ENCODE measurements around the gene DDX52.
"Not testable (repeated sequence)": the region's sequence is repeated elsewhere in the genome, so short reads cannot be mapped to it uniquely, and the experiment has no call there.

The DDX52 gene

DNA sequence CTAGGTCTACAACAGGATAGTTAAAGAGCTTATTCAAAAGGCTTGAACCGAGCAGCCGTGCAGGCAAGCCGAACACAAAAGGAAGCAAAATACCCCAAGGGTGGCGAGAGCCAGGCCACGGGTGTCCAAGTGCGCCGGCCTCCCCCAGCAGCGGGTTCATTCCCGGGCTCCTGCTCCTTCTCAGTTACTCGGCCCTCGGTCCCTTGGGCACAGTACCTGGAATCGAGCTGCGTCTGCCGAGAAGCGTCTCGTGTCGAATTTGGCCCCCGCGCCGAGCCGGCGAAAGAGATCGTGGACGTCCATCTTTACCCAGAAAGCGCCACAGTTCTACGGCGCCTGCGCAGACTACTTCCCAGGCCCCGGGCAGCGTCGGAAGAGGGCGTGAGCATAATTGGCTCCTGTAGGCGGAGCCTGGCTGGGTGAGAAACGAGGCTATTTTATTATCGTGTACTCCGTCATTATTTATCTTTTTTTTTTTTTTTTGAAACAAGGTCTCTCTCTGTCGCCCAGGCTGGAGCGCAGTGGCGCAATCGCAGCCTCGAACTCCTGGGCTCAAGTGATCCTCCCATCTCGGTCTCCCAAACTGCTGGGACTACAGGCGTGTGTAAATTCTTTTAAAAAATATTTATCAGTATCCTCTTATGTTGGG is at the start of gene DDX52:
Gene DDX52, minus strand, starts transcription at position 329 of the 649 bp plus-strand sequence. Its CDS starts 26 bp downstream, at position 303.
- DNase-seq: peak; percentile 99

DNA sequence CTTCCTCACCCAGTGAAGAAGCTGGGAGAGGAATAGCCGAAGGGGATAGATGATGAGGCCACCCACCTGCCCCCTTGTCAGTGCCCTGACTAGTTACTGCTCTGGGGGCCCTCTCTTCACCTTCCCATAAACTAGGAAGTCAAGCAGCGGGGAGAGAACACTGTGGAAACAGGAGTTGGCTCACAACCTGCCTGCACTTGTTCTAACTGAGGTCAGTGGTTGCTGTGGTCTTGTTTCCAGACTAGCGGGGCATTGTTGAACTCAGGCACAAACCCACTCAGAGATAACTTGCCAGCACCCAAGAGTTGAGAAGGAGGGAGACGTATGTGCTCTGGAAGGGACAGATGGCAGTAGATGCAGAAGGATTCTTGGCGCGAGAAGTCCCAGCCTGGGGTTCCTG is 48.6 kb upstream of the DDX52 start:
- no peak for DNase-seq

DNA sequence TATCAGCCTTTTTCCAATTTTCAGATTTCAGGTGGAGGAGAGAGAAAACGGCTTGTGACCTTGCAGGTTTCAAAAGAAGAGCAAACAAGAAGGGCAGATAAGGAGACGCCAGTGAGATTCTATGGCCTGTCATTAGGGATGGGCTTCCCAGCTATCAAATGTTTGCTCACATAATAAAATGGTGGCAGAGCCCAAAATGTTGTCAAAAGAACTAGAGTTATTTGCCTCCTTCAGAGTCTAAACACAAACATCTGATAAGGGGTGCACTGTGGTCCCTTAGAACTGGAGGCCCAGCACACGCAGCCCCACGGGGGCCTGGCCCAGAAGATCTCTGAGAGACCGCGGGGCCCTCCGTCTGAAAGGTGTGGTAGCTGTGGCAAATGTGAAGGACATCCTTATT is 46.1 kb upstream of the DDX52 start:
- DNase-seq: no peak

DNA sequence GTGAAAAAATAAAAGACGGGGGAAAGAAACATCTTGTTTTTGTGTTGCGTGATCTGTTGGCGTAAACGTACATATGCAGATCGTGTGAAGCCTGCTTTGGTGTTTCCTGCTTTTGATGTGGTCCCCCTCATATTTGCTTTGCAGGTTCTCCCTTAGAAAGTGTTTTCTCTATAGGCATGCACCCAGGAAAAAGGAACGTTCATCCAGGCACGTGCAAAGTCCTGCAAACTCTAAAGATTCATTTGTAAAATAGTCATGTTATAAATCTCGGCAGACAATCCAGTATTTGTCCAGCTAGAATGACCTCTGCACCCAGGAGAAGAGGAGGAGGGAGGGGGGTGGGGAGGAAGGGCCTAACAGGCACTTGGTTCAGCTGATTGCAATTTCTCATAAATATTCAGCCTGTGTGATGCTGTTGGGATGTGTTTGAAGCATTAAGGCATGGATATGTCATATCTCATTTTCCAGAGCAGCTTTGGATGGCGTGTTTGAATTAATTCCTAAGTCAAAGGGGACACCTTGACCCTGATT is 40.3 kb upstream of the DDX52 start:
- DNase-seq: no peak

- DNase-seq: no peak
Observed at GRCh38 chr17:37682007-37682406, 38.8 kb upstream of the DDX52 start.

DNA sequence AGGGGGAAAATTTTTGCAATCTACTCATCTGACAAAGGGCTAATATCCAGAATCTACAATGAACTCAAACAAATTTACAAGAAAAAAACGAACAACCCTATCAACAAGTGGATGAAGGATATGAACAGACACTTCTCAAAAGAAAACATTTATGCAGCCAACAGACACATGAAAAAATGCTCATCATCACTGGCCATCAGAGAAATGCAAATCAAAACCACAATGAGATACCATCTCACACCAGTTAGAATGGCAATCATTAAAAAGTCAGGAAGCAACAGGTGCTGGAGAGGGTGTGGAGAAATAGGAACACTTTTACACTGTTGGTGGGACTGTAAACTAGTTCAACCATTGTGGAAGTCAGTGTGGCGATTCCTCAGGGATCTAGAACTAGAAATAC is 36.7 kb upstream of the DDX52 start:
- DNase-seq: not testable (repeated sequence)

GRCh38 chr17:37678036-37678435 is 34.8 kb upstream of the DDX52 start:
- no peak for DNase-seq

DNA sequence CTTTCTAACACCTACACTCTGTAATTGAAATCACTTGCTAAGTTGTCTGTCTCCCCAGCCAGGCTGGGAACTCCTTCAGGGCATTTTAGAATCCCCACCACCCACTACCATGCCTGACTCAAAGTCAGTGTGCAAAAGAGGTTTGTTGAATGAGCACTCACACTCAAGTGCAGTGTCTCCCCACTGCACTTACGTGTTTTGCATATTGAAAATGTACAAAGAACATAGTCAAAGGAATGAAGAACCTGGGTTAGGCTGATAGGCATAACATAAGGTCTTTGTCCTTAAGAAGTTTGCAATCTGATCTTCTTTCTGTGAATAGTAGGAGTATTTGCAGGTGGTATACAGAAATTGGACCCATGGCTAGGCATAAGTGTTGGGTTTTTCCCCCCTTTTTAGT is 33.8 kb upstream of the DDX52 start:
- no peak for DNase-seq

DNA sequence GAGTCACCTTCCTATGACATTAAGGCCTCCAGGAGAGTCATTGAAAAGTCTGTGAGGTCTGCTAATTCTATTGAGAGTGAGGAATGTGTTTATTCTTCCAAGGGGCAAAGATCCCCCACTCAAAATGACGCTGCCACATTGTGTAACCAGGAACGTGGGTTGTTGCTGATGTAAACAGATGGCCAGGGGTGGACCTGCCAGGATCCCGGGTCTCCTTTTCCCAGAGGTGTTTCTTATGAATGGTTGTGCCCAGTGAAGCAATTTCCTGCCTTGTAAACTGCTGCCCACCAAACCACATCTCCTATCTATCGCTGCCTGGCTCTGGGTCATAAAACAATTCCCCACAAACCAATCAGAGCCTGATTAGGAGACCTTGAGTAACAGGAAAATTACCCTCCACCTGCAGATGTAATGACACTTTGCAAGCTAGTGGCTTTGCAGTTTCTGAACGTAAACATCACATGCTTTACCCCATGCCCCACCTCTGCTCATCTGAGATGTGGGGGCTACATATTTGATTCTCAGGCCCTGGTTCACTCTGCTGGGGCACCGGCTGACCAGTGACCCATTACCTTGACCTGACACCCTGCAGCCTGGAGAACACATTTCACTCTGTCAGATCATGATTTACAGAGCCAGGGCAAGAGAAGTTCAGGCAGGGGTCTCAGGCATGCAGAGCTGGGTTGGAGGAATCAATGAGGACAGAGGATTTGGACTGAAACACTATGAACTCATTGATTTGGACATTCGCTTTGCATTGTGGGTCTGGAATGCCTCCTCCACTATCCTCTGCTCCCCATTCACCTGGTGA is 33.1 kb upstream of the DDX52 start:
- DNase-seq: peak; percentile 57

DNA sequence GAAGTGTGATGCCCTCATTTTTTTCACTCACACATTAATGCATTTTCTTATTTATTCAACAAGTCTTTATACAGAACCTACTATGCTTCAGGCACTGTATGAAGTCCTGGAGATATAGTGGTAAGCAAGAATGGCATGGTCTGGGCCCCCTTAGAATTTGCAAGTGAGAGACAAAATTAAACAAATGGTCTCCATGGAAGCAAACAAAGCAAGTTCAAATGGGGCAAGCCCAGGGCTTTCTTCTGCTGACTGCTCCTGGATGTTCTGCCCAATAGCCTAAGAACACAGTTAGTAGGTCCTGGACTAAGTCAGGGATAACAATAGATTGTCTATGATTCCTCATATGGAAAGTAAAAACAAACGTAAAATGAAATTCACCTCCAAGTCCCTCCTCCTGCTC is 31.3 kb upstream of the DDX52 start:
- DNase-seq: no peak

DNA sequence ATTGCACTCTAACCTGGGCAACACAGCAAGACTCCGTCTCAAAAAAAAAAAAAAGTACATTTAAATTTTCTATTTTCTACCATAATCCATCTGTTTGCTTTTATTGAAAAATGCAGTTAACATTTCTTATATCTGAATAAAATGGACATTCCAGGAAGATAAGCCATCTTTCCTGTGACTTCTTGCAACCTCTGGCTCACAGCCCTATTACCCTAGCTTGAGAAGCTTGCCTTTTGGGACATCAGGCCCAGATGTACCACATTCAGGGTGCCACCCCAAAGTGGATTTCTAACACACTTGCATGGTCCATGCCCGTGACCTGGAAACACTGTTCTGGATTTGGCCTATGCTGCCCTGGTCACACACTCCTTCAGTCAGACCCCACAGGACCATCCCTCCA is 30.1 kb upstream of the DDX52 start:
- DNase-seq: no peak

- no peak for DNase-seq
Observed at GRCh38 chr17:37672548-37673078, 29.4 kb upstream of the DDX52 start.

- no peak for DNase-seq
Observed at GRCh38 chr17:37671824-37672547, 28.7 kb upstream of the DDX52 start.

DNA sequence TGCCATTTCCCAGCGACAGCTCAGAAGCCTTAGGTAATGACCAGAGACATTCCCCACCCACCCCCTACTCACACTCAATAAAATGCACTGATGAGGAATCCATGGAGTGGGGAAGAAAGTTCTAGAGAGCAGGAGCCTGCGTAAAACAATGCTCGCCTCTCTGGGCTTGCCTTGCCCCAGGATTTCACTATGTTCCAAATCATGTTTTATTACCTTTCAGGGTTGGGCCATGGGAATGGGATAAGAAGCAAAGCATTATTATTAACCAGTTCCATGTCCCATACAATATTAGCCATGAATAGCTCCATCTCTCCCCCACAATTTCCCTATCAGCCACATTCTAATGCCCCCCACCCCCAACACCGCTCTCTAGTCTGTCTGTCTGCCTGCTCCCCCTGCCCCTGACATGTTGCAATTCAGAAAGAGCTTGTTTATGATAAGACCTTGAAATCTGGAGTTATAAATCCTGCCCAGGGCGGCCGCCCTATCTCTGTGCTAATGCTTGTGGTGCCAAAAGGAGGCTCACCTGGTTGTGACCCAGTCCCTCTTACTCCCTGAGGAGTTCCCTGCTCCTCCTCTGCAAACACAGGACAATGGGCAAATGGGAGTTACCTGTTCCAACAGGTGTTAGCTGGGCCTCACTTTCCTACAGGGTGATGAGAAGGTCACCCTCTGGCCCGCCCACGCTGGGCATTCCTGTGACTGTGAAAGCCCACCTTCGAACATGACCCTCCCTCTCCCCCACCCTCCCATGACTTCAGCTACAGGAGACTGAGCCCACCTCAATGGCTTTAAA is 28.0 kb upstream of the DDX52 start:
- DNase-seq: no peak

GRCh38 chr17:37667039-37667438 is 23.8 kb upstream of the DDX52 start:
- DNase-seq: no peak

- no peak for DNase-seq
Observed at GRCh38 chr17:37664214-37664613, 21.0 kb upstream of the DDX52 start.

DNA sequence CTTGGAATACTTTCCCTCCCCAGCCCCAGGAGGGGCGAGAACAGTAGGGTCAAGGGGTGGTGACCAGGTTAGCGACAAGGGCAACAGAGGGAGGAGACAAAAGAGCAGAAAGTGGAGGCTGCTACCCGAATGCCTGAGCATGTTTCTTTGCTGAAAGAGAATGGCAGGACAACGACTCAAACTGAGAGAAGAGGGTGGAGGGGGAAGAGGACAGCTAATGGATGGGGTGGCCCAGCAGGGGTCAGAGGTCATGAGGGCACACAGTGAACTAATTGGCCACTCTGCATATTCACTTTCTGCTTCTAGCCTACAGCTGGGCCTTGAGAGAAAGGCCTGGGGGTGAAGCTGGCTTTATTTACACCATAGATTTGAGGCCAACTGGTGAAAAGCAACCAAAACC is 19.1 kb upstream of the DDX52 start:
- DNase-seq: no peak

DNA sequence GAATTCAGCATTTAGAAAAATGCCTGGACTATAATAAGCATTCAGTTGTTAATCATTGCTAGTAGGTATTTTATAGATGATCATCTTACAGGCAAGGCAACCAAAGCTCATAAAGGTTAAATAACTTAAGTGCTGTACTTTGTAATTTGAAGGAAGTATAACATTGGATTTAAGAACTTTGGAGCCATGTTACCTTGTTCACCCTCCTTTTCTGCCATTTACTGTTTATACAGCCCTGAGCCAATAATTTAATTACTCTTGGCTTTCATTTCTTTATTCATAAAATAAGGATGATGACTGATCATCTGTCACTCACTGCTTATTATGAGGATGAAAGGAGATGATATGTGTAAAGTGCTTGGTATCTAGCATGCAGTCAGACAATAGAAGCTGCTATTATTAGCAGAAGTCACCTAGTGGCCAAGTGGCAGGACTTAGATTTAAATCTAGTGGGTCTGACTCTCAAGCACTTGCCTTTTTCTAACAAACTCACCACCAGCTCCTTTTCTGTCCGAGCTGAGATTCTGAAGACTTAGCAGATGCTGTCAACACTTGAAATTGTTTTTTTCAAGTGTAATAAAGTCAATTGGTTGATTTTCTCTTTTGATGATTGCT is 18.3 kb upstream of the DDX52 start:
- no peak for DNase-seq

GRCh38 chr17:37659925-37660324 is 16.7 kb upstream of the DDX52 start:
- DNase-seq: no peak

- no peak for DNase-seq
Observed at GRCh38 chr17:37657202-37657601, 14.0 kb upstream of the DDX52 start.

GRCh38 chr17:37651849-37652248 is 8.6 kb upstream of the DDX52 start:
- DNase-seq: no peak

DNA sequence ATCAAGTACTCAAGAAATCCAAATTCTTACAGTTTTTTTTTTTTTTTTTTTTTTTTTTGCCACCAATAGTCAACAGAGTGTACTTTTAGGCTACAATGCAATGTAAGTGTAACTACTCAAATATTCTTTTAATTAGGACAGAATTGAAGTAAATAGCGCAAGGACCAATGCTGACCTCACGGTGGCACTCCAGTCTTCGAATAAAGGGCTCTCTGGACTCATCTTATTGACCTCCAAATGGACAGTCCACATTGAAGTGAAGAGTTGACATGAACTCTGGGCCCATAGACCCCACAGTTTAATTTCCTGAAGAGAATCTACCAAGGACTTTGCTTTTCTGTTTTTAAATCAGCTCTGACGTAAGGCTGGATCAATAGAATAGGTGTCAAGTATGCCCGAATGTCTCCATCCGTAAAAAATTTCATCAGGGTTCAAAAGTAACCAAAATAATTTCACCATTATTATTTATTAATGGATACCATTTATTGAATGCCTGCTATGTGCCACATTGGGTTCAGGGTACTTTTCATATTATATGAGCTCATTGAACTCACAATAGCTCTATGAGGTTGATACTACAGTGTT is 7.3 kb upstream of the DDX52 start:
- DNase-seq: peak; percentile 59

Measured in hematopoietic multipotent progenitor cell treated with erythropoietin and hydrocortisone succinate and interleukin-3 and kit ligand, for 6 days (in vitro differentiated cells).